ENCODE data around the gene CPNE7. TPM values are rescaled to one million over a fixed set of nuclear protein-coding genes. Genes with fewer than 3 reads are reported as not detected.

CPNE7 gene
- total and polyA plus RNA-seq, 2 of the 4 experiments (the other 2 are of a cell fraction), result 5.4 to 17.4 TPM

DNA sequence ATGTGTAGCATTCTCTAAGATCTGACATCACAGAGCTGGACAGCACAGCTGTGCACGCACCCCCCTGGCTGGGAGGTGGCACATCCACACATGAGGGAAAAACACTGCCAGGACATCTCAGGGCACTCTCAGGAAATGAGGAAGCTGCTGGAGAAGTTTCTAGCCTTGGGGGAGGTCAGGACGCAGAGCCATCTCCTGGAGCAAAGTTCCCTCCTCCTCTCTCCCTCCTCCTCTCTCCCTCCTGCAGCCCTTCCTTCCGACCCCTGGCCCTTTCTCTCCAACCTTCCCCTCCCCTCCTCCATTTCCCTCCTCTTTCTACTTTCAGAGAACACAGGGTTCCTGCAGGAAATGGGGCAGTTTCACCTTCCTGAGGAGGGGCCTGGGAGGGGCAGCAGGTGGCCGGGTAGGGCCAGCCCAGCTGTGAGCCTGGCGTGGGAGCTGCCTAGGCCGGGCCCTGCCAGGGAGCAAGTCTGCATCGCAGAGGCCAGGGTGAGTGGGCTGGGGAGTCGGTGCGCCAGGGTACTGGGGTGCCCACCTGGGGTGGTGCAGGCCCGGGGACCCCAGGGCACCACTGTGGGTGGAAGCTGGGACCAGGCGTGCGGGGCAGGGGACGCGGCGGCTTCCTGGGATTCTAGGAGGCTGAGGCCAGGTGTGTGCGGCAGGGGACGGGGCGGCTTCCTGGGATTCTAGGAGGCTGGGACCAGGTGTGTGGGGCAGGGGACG lies 37.8 kb downstream of the CPNE7 start, which contains the start of gene DPEP1 (continued):
- TF ChIP-seq USF2 (IDR thresholded peaks at IDR 0.05; ENCODE audit: low read depth, low read length), result no peak

GRCh38 chr16:89613954-89614459 lies 38.4 kb downstream of the CPNE7 start:
- Histone ChIP-seq H3K9me3 (ENCODE audit: control insufficient read depth, insufficient read depth, low read length) (no peaks in the 10 kb centered on the region), H2AK9ac (replicated peaks; ENCODE audit: low read depth, low read length, poor library complexity) (no peak overlapping the region), H4K5ac (ENCODE audit: low read depth, low read length) (no peak overlapping the region), H3K9me1 (ENCODE audit: insufficient read depth, low read length) (no peaks in the 10 kb centered on the region), H3K9ac (ENCODE audit: low read depth, low read length) (no peak overlapping the region), H3K4me1 (ENCODE audit: control insufficient read depth, insufficient read depth, low read length) (no peaks in the 10 kb centered on the region; the same call in 1 of the 2 replicates), H3K27ac (ENCODE audit: insufficient read depth, low read length) (no peak overlapping the region), H2AFZ (replicated peaks; ENCODE audit: low read length, poor library complexity) (no peak overlapping the region), H3K18ac (ENCODE audit: low read depth, low read length) (no peak overlapping the region), H2BK5ac (ENCODE audit: low read depth, low read length, poor library complexity, severe bottlenecking) (no peak overlapping the region), H3K14ac (replicated peaks; ENCODE audit: low read depth, low read length) (no peak overlapping the region), H4K20me1 (ENCODE audit: insufficient read depth, low read length) (0 out of 2 replicates have a peak, but pooled peaks cover 1% of the 10 kb centered on the region), H3K4ac (ENCODE audit: low read depth, low read length) (no peak overlapping the region), H4K91ac (ENCODE audit: insufficient read depth, low read depth, low read length) (no peak overlapping the region), H2BK120ac (ENCODE audit: low read depth, low read length) (no peak overlapping the region), H4K8ac (ENCODE audit: low read depth in 2 of 2, low read length in 2 of 2) (no peak overlapping the region), H2BK20ac (ENCODE audit: low read depth, low read length) (no peak overlapping the region), H3K4me3 (ENCODE audit: insufficient read depth, low read depth, low read length) (no peak overlapping the region), H3K27me3 (ENCODE audit: control insufficient read depth, insufficient read depth, low read length) (peaks cover 2% of the 10 kb centered on the region; the same call in 1 of the 2 replicates), H3K79me1 (ENCODE audit: low read depth in 1 of 2, low read length in 2 of 2) (no peaks in the 10 kb centered on the region), H3K4me2 (ENCODE audit: low read depth, low read length) (no peak overlapping the region), H3K56ac (ENCODE audit: extremely low read depth, insufficient read depth, low read length) (no peak overlapping the region), H2AK5ac (ENCODE audit: low read depth, low read length) (no peak overlapping the region), H3K23ac (ENCODE audit: low read depth, low read length) (no peak overlapping the region), H2BK15ac (ENCODE audit: low read depth, low read length) (no peak overlapping the region), H3K36me3 (ENCODE audit: control insufficient read depth, insufficient read depth, low read length) (no peaks in the 10 kb centered on the region)
- intact Hi-C loops (cut with micrococcal nuclease) (no loop called here), in situ Hi-C loops (cut with MboI; ENCODE audit: low sequenced_read_pairs) (no loop called here), dilution Hi-C loops (cut with HindIII; ENCODE audit: low sequenced_read_pairs, unreplicated experiment) (no loop called here)
- DNase-seq (no peak), ATAC-seq (ENCODE audit: low read depth) (no peak)
- WGBS, 2 experiments (ENCODE audit: extremely low coverage in 2 of 2, insufficient read length in 1 of 2), result 91% methylated on average over 15 of the region's 22 CpGs; no CpG with 5 or more reads in 1 of the 2 experiments
- TF ChIP-seq RAD21 (IDR thresholded peaks at IDR 0.05; ENCODE audit: low read length) (no peak), MXI1 (IDR thresholded peaks at IDR 0.05; ENCODE audit: borderline replicate concordance, low read depth, low read length) (no peak), RFX5 (IDR thresholded peaks at IDR 0.05; ENCODE audit: low read depth, low read length) (no peak), MAZ (IDR thresholded peaks at IDR 0.05; ENCODE audit: borderline replicate concordance, low read depth, low read length) (no peak), SMC3 (IDR thresholded peaks at IDR 0.05; ENCODE audit: low read depth, low read length) (no peak), USF2 (IDR thresholded peaks at IDR 0.05; ENCODE audit: low read depth, low read length) (no peak)
- ChIA-PET CTCF (interaction anchor here (1.6 kb wide), 1 partner anchor 12 kb away, joined by 5 read pairs; no protein-coding TSS in a partner anchor), POLR2A (ENCODE audit: unreplicated experiment) (no interaction called here)
- no TSS peak for BruUV-seq (replicated peaks)
